ENCODE results near the gene NAGPA. TPM values are rescaled to one million over a fixed set of nuclear protein-coding genes. Genes with fewer than 3 reads are reported as not detected.
A peak's percentile ranks its signal among the peaks of the same experiment; 100 is the strongest.

NAGPA gene
- total and polyA plus RNA-seq, 3 experiments from 2014 or later: 18.8 to 33.3 (median 19.0) TPM

- Mint-ChIP-seq H3K27ac (peak overlapping the region; percentile 14 to 98 (median 95)), H3K36me3 (peaks cover 0 to 46% (median 6%) of the 10 kb centered on the region in 3 donors), H3K4me3 (peak overlapping the region; percentile 51 to 98 (median 89)), H3K9me3 (no peaks in the 10 kb centered on the region), H3K27me3 (no peaks in the 10 kb centered on the region), H3K4me1 (peaks cover 30 to 39% (median 31%) of the 10 kb centered on the region in 3 donors)
- H3K4me3 ChIP-seq (ENCODE audit: low read length): no peak overlapping the region
- no peak for DNase-seq
- CTCF ChIA-PET: interaction anchor here (1.4 kb wide), 1 partner anchor 17 kb away, joined by 4 read pairs; no protein-coding TSS in a partner anchor
- POLR2A ChIA-PET: interaction anchor here (1.8 kb wide), 1 partner anchor 39 kb away, joined by 10 read pairs; the partner anchor contains the start of gene NAGPA
- H3K27ac ChIP-seq (ENCODE audit: low read depth, low read length): no peak overlapping the region
- H3K9me3 ChIP-seq (ENCODE audit: low read length): no peaks in the 10 kb centered on the region
- H3K27me3 ChIP-seq (ENCODE audit: insufficient read depth, low read length, poor library complexity, severe bottlenecking): no peaks in the 10 kb centered on the region
- H3K4me1 ChIP-seq (ENCODE audit: insufficient read depth, low read length): peaks cover 19% of the 10 kb centered on the region
- H3K36me3 ChIP-seq (ENCODE audit: insufficient read depth, low read length): peaks cover 16% of the 10 kb centered on the region
Observed at GRCh38 chr16:5073279-5073629, 39.5 kb upstream of the NAGPA start.

- ChIA-PET POLR2A (interaction anchor here (1.8 kb wide), 1 partner anchor 39 kb away, joined by 10 read pairs; the partner anchor contains the start of gene NAGPA), CTCF (interaction anchor here (1.2 to 1.4 kb wide), 3 partner anchors 12 to 38 kb away, joined by 4 read pairs; partner anchors contain the start of gene NAGPA)
Observed at GRCh38 chr16:5072334-5073278, 38.9 kb upstream of the NAGPA start.

GRCh38 chr16:5071681-5072333 is 38.1 kb upstream of the NAGPA start, which contains the start of gene ALG1:
TSS of gene ALG1 (plus strand) at chr16:5071843. CDS start at chr16:5071850, 7 bp downstream.
- Histone ChIP-seq H3K27ac (ENCODE audit: low read depth, low read length) (peak within 1 kb of the TSS; percentile 73), H3K4me1 (ENCODE audit: insufficient read depth, low read length) (peaks cover 19% of the 10 kb centered on the region), H3K9me3 (ENCODE audit: low read length) (no peaks in the 10 kb centered on the region), H3K27me3 (ENCODE audit: insufficient read depth, low read length, poor library complexity, severe bottlenecking) (no peaks in the 10 kb centered on the region), H3K36me3 (ENCODE audit: insufficient read depth, low read length) (peaks cover 16% of the 10 kb centered on the region), H3K4me3 (ENCODE audit: low read length) (peak within 1 kb of the TSS; percentile 69)
- Mint-ChIP-seq H3K27me3 (no peaks in the 10 kb centered on the region), H3K4me3 (peak within 1 kb of the TSS; percentile 87 to 99 (median 94)), H3K27ac (peak within 1 kb of the TSS; percentile 95 to 99 (median 96)), H3K36me3 (peaks cover 0 to 34% (median 3%) of the 10 kb centered on the region in 3 donors), H3K9me3 (no peaks in the 10 kb centered on the region), H3K4me1 (peaks cover 30 to 39% (median 31%) of the 10 kb centered on the region in 3 donors)
- ChIA-PET POLR2A (interaction anchor here (1.8 kb wide), 1 partner anchor 38 kb away, joined by 10 read pairs; the partner anchor contains the start of gene NAGPA), CTCF (interaction anchor here (1.2 to 1.4 kb wide), 3 partner anchors 13 to 38 kb away, joined by 4 read pairs; partner anchors contain the start of gene NAGPA)
- peak; percentile 85 to 93 (median 86) for DNase-seq

More at GRCh38 chr16:5072334-5073278, 38.9 kb upstream of the NAGPA start:
- peaks cover 19% of the 10 kb centered on the region for H3K4me1 ChIP-seq (ENCODE audit: insufficient read depth, low read length)
- H3K9me3 ChIP-seq (ENCODE audit: low read length): no peaks in the 10 kb centered on the region
- Mint-ChIP-seq H3K27ac (peak overlapping the region; percentile 95 to 99 (median 96)), H3K4me1 (peaks cover 30 to 39% (median 31%) of the 10 kb centered on the region in 3 donors), H3K36me3 (peaks cover 0 to 40% (median 3%) of the 10 kb centered on the region in 3 donors), H3K27me3 (no peaks in the 10 kb centered on the region), H3K9me3 (no peaks in the 10 kb centered on the region), H3K4me3 (peak overlapping the region; percentile 87 to 99 (median 94))
- DNase-seq: no peak
- H3K27me3 ChIP-seq (ENCODE audit: insufficient read depth, low read length, poor library complexity, severe bottlenecking): no peaks in the 10 kb centered on the region
- H3K36me3 ChIP-seq (ENCODE audit: insufficient read depth, low read length): peaks cover 16% of the 10 kb centered on the region
- peak overlapping the region; percentile 69 for H3K4me3 ChIP-seq (ENCODE audit: low read length)
- H3K27ac ChIP-seq (ENCODE audit: low read depth, low read length): peak overlapping the region; percentile 73

- peaks cover 30 to 39% (median 31%) of the 10 kb centered on the region in 3 donors for H3K4me1 Mint-ChIP-seq
- peak overlapping the region; percentile 95 to 99 (median 96) for H3K27ac Mint-ChIP-seq
- H3K4me3 Mint-ChIP-seq: peak overlapping the region; percentile 87 to 99 (median 94)
- H3K36me3 Mint-ChIP-seq: peaks cover 0 to 31% (median 3%) of the 10 kb centered on the region in 3 donors
- Histone ChIP-seq H3K27me3 (ENCODE audit: insufficient read depth, low read length, poor library complexity, severe bottlenecking) (no peaks in the 10 kb centered on the region), H3K4me1 (ENCODE audit: insufficient read depth, low read length) (peaks cover 19% of the 10 kb centered on the region), H3K9me3 (ENCODE audit: low read length) (no peaks in the 10 kb centered on the region), H3K4me3 (ENCODE audit: low read length) (peak overlapping the region; percentile 69), H3K27ac (ENCODE audit: low read depth, low read length) (peak overlapping the region; percentile 73), H3K36me3 (ENCODE audit: insufficient read depth, low read length) (peaks cover 13% of the 10 kb centered on the region)
- no peaks in the 10 kb centered on the region for H3K9me3 Mint-ChIP-seq
- H3K27me3 Mint-ChIP-seq: no peaks in the 10 kb centered on the region
- ChIA-PET CTCF (interaction anchor here (0.7 to 1.4 kb wide), 2 partner anchors 14 to 37 kb away, joined by 4 read pairs; partner anchors contain the start of gene NAGPA), POLR2A (interaction anchor here (1.8 kb wide), 1 partner anchor 37 kb away, joined by 10 read pairs; the partner anchor contains the start of gene NAGPA)
- DNase-seq: no peak
Observed at GRCh38 chr16:5071341-5071680, 37.6 kb upstream of the NAGPA start.

GRCh38 chr16:5070431-5071186 is 36.9 kb upstream of the NAGPA start:
- peaks cover 19% of the 10 kb centered on the region for H3K4me1 ChIP-seq (ENCODE audit: insufficient read depth, low read length)
- peak overlapping the region; percentile 95 to 99 (median 96) for H3K27ac Mint-ChIP-seq
- no peaks in the 10 kb centered on the region for H3K9me3 ChIP-seq (ENCODE audit: low read length)
- no peaks in the 10 kb centered on the region for H3K27me3 Mint-ChIP-seq
- H3K4me3 ChIP-seq (ENCODE audit: low read length): no peak overlapping the region
- H3K36me3 Mint-ChIP-seq: peaks cover 0 to 24% (median 3%) of the 10 kb centered on the region in 3 donors
- no peak for DNase-seq
- peaks cover 6% of the 10 kb centered on the region for H3K36me3 ChIP-seq (ENCODE audit: insufficient read depth, low read length)
- H3K9me3 Mint-ChIP-seq: no peaks in the 10 kb centered on the region
- peak overlapping the region in 5 of 7 donors; percentile 52 to 92 (median 87) for H3K4me3 Mint-ChIP-seq
- H3K27ac ChIP-seq (ENCODE audit: low read depth, low read length): no peak overlapping the region
- H3K27me3 ChIP-seq (ENCODE audit: insufficient read depth, low read length, poor library complexity, severe bottlenecking): no peaks in the 10 kb centered on the region
- POLR2A ChIA-PET: no interaction called here
- peaks cover 30 to 39% (median 31%) of the 10 kb centered on the region in 3 donors for H3K4me1 Mint-ChIP-seq
- CTCF ChIA-PET: interaction anchor here (0.7 kb wide), 1 partner anchor 14 kb away, joined by 4 read pairs; no protein-coding TSS in a partner anchor

GRCh38 chr16:5069854-5070253 is 36.1 kb upstream of the NAGPA start:
- peaks cover 27 to 35% (median 30%) of the 10 kb centered on the region in 3 donors for H3K4me1 Mint-ChIP-seq
- H3K9me3 Mint-ChIP-seq: no peaks in the 10 kb centered on the region
- DNase-seq: no peak
- peaks cover 19% of the 10 kb centered on the region for H3K4me1 ChIP-seq (ENCODE audit: insufficient read depth, low read length)
- H3K27ac Mint-ChIP-seq: peak overlapping the region in 6 of 8 donors; percentile 1 to 98 (median 54)
- no peaks in the 10 kb centered on the region for H3K9me3 ChIP-seq (ENCODE audit: low read length)
- no peak overlapping the region for H3K4me3 Mint-ChIP-seq
- H3K27me3 Mint-ChIP-seq: no peaks in the 10 kb centered on the region
- POLR2A ChIA-PET: interaction anchor here (1.2 kb wide), 1 partner anchor 336 kb away, joined by 4 read pairs; the partner anchor contains the start of genes ANKS3 and DNAAF8
- H3K27me3 ChIP-seq (ENCODE audit: insufficient read depth, low read length, poor library complexity, severe bottlenecking): no peaks in the 10 kb centered on the region
- H3K27ac ChIP-seq (ENCODE audit: low read depth, low read length): no peak overlapping the region
- no peak overlapping the region for H3K4me3 ChIP-seq (ENCODE audit: low read length)
- peaks cover 0 to 17% (median 0%) of the 10 kb centered on the region in 3 donors for H3K36me3 Mint-ChIP-seq
- CTCF ChIA-PET: no interaction called here
- no peaks in the 10 kb centered on the region for H3K36me3 ChIP-seq (ENCODE audit: insufficient read depth, low read length)

- no peak overlapping the region for H3K27ac Mint-ChIP-seq
- Histone ChIP-seq H3K4me3 (ENCODE audit: low read length) (no peak overlapping the region), H3K4me1 (ENCODE audit: insufficient read depth, low read length) (peaks cover 19% of the 10 kb centered on the region), H3K36me3 (ENCODE audit: insufficient read depth, low read length) (no peaks in the 10 kb centered on the region), H3K27ac (ENCODE audit: low read depth, low read length) (no peak overlapping the region), H3K9me3 (ENCODE audit: low read length) (no peaks in the 10 kb centered on the region), H3K27me3 (ENCODE audit: insufficient read depth, low read length, poor library complexity, severe bottlenecking) (no peaks in the 10 kb centered on the region)
- no peak overlapping the region for H3K4me3 Mint-ChIP-seq
- no peaks in the 10 kb centered on the region for H3K27me3 Mint-ChIP-seq
- H3K4me1 Mint-ChIP-seq: peaks cover 26 to 28% (median 27%) of the 10 kb centered on the region in 3 donors
- no peak for DNase-seq
- ChIA-PET CTCF (no interaction called here), POLR2A (interaction anchor here (1.2 kb wide), 1 partner anchor 335 kb away, joined by 4 read pairs; the partner anchor contains the start of genes ANKS3 and DNAAF8)
- H3K9me3 Mint-ChIP-seq: no peaks in the 10 kb centered on the region
- H3K36me3 Mint-ChIP-seq: peaks cover 0 to 10% (median 0%) of the 10 kb centered on the region in 3 donors
Observed at GRCh38 chr16:5069048-5069447, 35.3 kb upstream of the NAGPA start.
